IMR-90 (cell line): ENCODE measurements around the gene RANBP3. TPM values are rescaled to one million over a fixed set of nuclear protein-coding genes. Genes with fewer than 3 reads are reported as not detected.

Experiments
- ATAC-seq: fragments of 200-7000 bp; cut with Tn5 transposase; 2 replicates; pipeline ENCODE4 v1.9.1; 2020; ENCODE audit warnings: low read depth, mild to moderate bottlenecking, moderate library complexity
- BruUV-seq: library from RNA; stranded (reverse); fragments of 400-500 nt; replicated peaks from 2 replicates; lab custom pipeline; 2021; lab: Mats Ljungman, UMichigan
- CTCF ChIA-PET: fragments of 300-600 bp; formaldehyde crosslinking; extraction: SDS; loops from one replicate; lab custom pipeline; 2021; ENCODE audit warnings: antibody characterized with exemption; lab: Yijun Ruan, JAX
- POLR2A ChIA-PET: fragments of 300-600 bp; sonication (Branson Sonifier 250); formaldehyde crosslinking; loops from one replicate; lab custom pipeline; 2022; ENCODE audit warnings: antibody characterized with exemption; ENCODE audit not compliant: unreplicated experiment; lab: Charles Lee
- DNase-seq: peaks from one replicate; pipeline ENCODE4 v3.0.0; 2013
- H2AFZ ChIP-seq: replicated peaks from 2 replicates; pipeline ENCODE3; 2013; ENCODE audit warnings: low read length, mild to moderate bottlenecking; ENCODE audit not compliant: poor library complexity
- H2AK5ac ChIP-seq: 2 replicates; pipeline ENCODE4 v1.6.1; 2013; ENCODE audit warnings: low read depth, low read length, inconsistent platforms
- H2AK9ac ChIP-seq: replicated peaks from 2 replicates; pipeline ENCODE3; 2013; ENCODE audit warnings: mild to moderate bottlenecking, low read depth, low read length, moderate library complexity; ENCODE audit not compliant: poor library complexity
- H2BK120ac ChIP-seq: 2 replicates; pipeline ENCODE4 v1.6.1; 2013; ENCODE audit warnings: low read depth, low read length, inconsistent platforms
- H2BK15ac ChIP-seq: 3 replicates; pipeline ENCODE4 v1.6.1; 2013; ENCODE audit warnings: low read depth, low read length, inconsistent platforms
- H2BK20ac ChIP-seq: 2 replicates; pipeline ENCODE4 v1.6.1; 2013; ENCODE audit warnings: low read depth, mild to moderate bottlenecking, inconsistent platforms, low read length, moderate library complexity
- H2BK5ac ChIP-seq: 2 replicates; pipeline ENCODE4 v1.6.1; 2013; ENCODE audit warnings: mild to moderate bottlenecking, low read depth, low read length, inconsistent platforms; ENCODE audit not compliant: poor library complexity, severe bottlenecking
- H3K14ac ChIP-seq: replicated peaks from 2 replicates; pipeline ENCODE4 v1.6.1; 2013; ENCODE audit warnings: low read depth, low read length, inconsistent platforms
- H3K18ac ChIP-seq: 2 replicates; pipeline ENCODE4 v1.6.1; 2013; ENCODE audit warnings: low read depth, low read length, control low read depth
- H3K23ac ChIP-seq: 2 replicates; pipeline ENCODE4 v1.6.1; 2013; ENCODE audit warnings: low read depth, low read length, inconsistent platforms
- H3K27ac ChIP-seq: 2 replicates; pipeline ENCODE4 v1.5.1; 2013; ENCODE audit warnings: mild to moderate bottlenecking, control low read depth, low read length; ENCODE audit not compliant: insufficient read depth
- H3K27me3 ChIP-seq: 2 replicates; pipeline ENCODE4 v1.6.1; 2013; ENCODE audit warnings: low read length; ENCODE audit not compliant: control insufficient read depth, insufficient read depth
- H3K36me3 ChIP-seq: 2 replicates; pipeline ENCODE4 v1.6.1; 2013; ENCODE audit warnings: low read length, mixed read lengths; ENCODE audit not compliant: control insufficient read depth, insufficient read depth
- H3K4ac ChIP-seq: 2 replicates; pipeline ENCODE4 v1.6.1; 2013; ENCODE audit warnings: low read depth, low read length, inconsistent platforms
- H3K4me1 ChIP-seq: 2 replicates; pipeline ENCODE4 v1.6.1; 2013; ENCODE audit warnings: low read length, mixed read lengths; ENCODE audit not compliant: control insufficient read depth, insufficient read depth
- H3K4me2 ChIP-seq: 2 replicates; pipeline ENCODE4 v1.6.1; 2013; ENCODE audit warnings: low read depth, mild to moderate bottlenecking, control low read depth, low read length, moderate library complexity
- H3K4me3 ChIP-seq: 2 replicates; pipeline ENCODE4 v1.5.1; 2013; ENCODE audit warnings: low read depth, mild to moderate bottlenecking, control low read depth, low read length, moderate library complexity; ENCODE audit not compliant: insufficient read depth
- H3K56ac ChIP-seq: 2 replicates; pipeline ENCODE4 v1.6.1; 2013; ENCODE audit warnings: low read length, inconsistent platforms; ENCODE audit not compliant: insufficient read depth; ENCODE audit errors: extremely low read depth
- H3K79me1 ChIP-seq, 2 experiments: 2 replicates each; pipeline ENCODE4 v1.6.1; 2013; ENCODE audit warnings: low read length in 2 of 2, inconsistent platforms in 1 of 2, low read depth in 1 of 2
- H3K9ac ChIP-seq: 2 replicates; pipeline ENCODE4 v1.6.1; 2013; ENCODE audit warnings: low read depth, low read length, control low read depth
- H3K9me1 ChIP-seq: 2 replicates; pipeline ENCODE4 v1.6.1; 2013; ENCODE audit warnings: low read length, inconsistent platforms; ENCODE audit not compliant: insufficient read depth
- H3K9me3 ChIP-seq: 2 replicates; pipeline ENCODE4 v1.6.1; 2013; ENCODE audit warnings: low read length; ENCODE audit not compliant: control insufficient read depth, insufficient read depth
- H4K20me1 ChIP-seq: 2 replicates; pipeline ENCODE4 v1.6.1; 2013; ENCODE audit warnings: low read length, inconsistent platforms; ENCODE audit not compliant: insufficient read depth
- H4K5ac ChIP-seq: 2 replicates; pipeline ENCODE4 v1.6.1; 2013; ENCODE audit warnings: mild to moderate bottlenecking, low read depth, low read length, control low read depth
- H4K8ac ChIP-seq, 2 experiments: 2 replicates each; pipeline ENCODE4 v1.6.1; 2013; ENCODE audit warnings: low read depth in 2 of 2, low read length in 2 of 2, control low read depth in 1 of 2, inconsistent platforms in 1 of 2
- H4K91ac ChIP-seq: 2 replicates; pipeline ENCODE4 v1.6.1; 2013; ENCODE audit warnings: low read depth, low read length, inconsistent platforms; ENCODE audit not compliant: insufficient read depth
- CEBPB ChIP-seq: IDR thresholded peaks from 2 replicates; pipeline ENCODE4 v1.6.1; 2012; ENCODE audit warnings: low read depth, low read length, improper control_type of control experiment
- MAFK ChIP-seq: IDR thresholded peaks from 2 replicates; pipeline ENCODE4 v1.6.1; 2012; ENCODE audit warnings: low read depth, low read length, improper control_type of control experiment
- MXI1 ChIP-seq: IDR thresholded peaks from 2 replicates; pipeline ENCODE4 v1.6.1; 2012; ENCODE audit warnings: low read depth, mild to moderate bottlenecking, low read length, moderate library complexity, borderline replicate concordance
- NFE2L2 ChIP-seq: fragments of 150-350 bp; IDR thresholded peaks from 2 replicates; pipeline ENCODE4 v1.6.1; 2016; ENCODE audit warnings: low read depth, mild to moderate bottlenecking, low read length
- RAD21 ChIP-seq: IDR thresholded peaks from 2 replicates; pipeline ENCODE4 v1.6.1; 2012; ENCODE audit warnings: low read length, improper control_type of control experiment
- SMC3 ChIP-seq: fragments of 150-350 bp; IDR thresholded peaks from 2 replicates; pipeline ENCODE4 v1.6.1; 2016; ENCODE audit warnings: low read depth, mild to moderate bottlenecking, antibody characterized with exemption, low read length, moderate library complexity
- WGBS, 2 experiments: methylation state at CpG; one replicate each; pipeline versions ENCODE4 v1.1.5 to v1.1.7; 2013; ENCODE audit warnings: missing lambda C conversion rate in 2 of 2; ENCODE audit not compliant: insufficient read length in 1 of 2; ENCODE audit errors: extremely low coverage in 2 of 2; 5-methylcytosine and 5-hydroxymethylcytosine counted together
- dilution Hi-C: fragments of 300-500 bp; cut with HindIII; formaldehyde crosslinking; loops from one replicate; pipeline ENCODE4 v1.14.3; 2018; ENCODE audit warnings: low sequenced_read_pairs; ENCODE audit not compliant: unreplicated experiment
- in situ Hi-C: fragments of 300-500 bp; cut with MboI; formaldehyde crosslinking; loops from 3 replicates; pipeline ENCODE4 v1.14.3; 2019; ENCODE audit warnings: low sequenced_read_pairs, inconsistent platforms, mixed read lengths
- intact Hi-C: fragments of 100-400 bp; cut with micrococcal nuclease; formaldehyde crosslinking; loops from 2 replicates; pipeline ENCODE4 v1.10.0; 2022
- polyA plus RNA-seq, 3 experiments: library from polyadenylated mRNA; depleted of rRNA; stranded (reverse); fragments of >200 nt; gene quantifications; 2 replicates each; pipeline ENCODE4 v1.2.3, GENCODE V29; 2012; ENCODE audit warnings: low replicate concordance in 1 of 3
- total RNA-seq: library from RNA; depleted of rRNA; stranded (reverse); fragments of >200 nt; gene quantifications from 2 replicates; pipeline ENCODE4 v1.2.3, GENCODE V29; 2012
- TF ChIP-seq, protein P1 (sequence below): conservative IDR thresholded peaks from 2 replicates; pipeline ENCODE4 v1.5.1; 2012; ENCODE audit warnings: mild to moderate bottlenecking, low read depth, low read length, improper control_type of control experiment

The RANBP3 gene
- total and polyA plus RNA-seq, 2 of the 4 experiments (the other 2 are of a cell fraction), result 42.5 to 111 TPM

DNA sequence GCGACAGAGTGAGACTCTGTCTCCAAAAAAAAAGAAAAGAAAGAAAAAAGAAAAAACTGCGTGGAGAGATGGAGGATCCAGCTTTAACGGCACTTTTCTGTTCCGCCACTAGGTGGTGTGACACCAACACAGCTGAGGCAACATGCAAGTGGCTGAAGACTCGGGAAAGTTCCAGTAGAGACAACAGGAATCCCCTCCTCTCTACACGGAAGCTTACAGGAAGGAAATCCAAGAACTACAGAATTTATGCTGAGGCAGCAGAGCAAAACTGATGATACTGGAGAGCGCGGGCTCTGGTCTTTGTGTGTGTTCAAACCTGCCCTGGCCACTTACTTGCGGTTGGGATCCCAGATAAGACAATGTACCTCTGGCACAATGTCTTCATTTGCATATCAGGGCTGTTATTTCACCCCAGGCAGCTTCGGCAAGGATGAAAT is 9.9 kb downstream of the RANBP3 start:
- Histone ChIP-seq H4K8ac (peak overlapping the region in 1 of 2 experiments; percentile 81; a peak in 3 of 4 replicates), H2BK120ac (peak overlapping the region; percentile 75), H2AFZ (peak overlapping the region; percentile 39), H2BK5ac (peak overlapping the region; percentile 73), H3K36me3 (peaks cover 11% of the 10 kb centered on the region; the same call in 1 of the 2 replicates), H3K4ac (peak overlapping the region; percentile 82), H2BK20ac (peak overlapping the region; percentile 81), H2BK15ac (peak overlapping the region; percentile 9; the same call in 1 of the 3 replicates), H3K4me1 (peaks cover 41% of the 10 kb centered on the region), H4K20me1 (peaks cover 92% of the 10 kb centered on the region), H3K27ac (peak overlapping the region; percentile 99), H3K27me3 (no peaks in the 10 kb centered on the region), H3K9ac (peak overlapping the region; percentile 84), H3K9me3 (no peaks in the 10 kb centered on the region), H4K91ac (peak overlapping the region; percentile 86; the same call in 1 of the 2 replicates), H3K56ac (0 out of 2 replicates have a peak overlapping the region, but pooled peaks have one; percentile 53), H3K23ac (peak overlapping the region; percentile 36; the same call in 1 of the 2 replicates), H3K9me1 (peaks cover 55% of the 10 kb centered on the region), H4K5ac (peak overlapping the region; percentile 83; the same call in 1 of the 2 replicates), H3K79me1 (peaks cover 18 to 93% of the 10 kb centered on the region in 2 experiments), H3K4me3 (no peak overlapping the region), H3K18ac (peak overlapping the region; percentile 88; the same call in 1 of the 2 replicates), H2AK5ac (peak overlapping the region; percentile 84), H3K4me2 (no peak overlapping the region; the same call in 1 of the 2 replicates), H2AK9ac (peak overlapping the region; percentile 6), H3K14ac (peak overlapping the region; percentile 87)
- no TSS peak for BruUV-seq
- WGBS, 2 experiments, result 24% methylated on average over 3 of the region's 10 CpGs; no CpG with 5 or more reads in 1 of the 2 experiments
- peak; percentile 88 for DNase-seq
- intact Hi-C loops, result loop anchor here (10.0 kb wide), 1 partner anchor 163 kb away; the partner anchor contains the start of gene NRTN
- peak; percentile 70 for ATAC-seq
- dilution Hi-C loops, result no loop called here
- ChIA-PET CTCF (interaction anchor here (0.5 to 1.4 kb wide), 12 partner anchors 9 to 209 kb away, joined by 3 to 11 read pairs (median 4); no protein-coding TSS in a partner anchor), POLR2A (interaction anchor here (0.6 kb wide), 1 partner anchor 332 kb away, joined by 3 read pairs; no protein-coding TSS in a partner anchor)
- in situ Hi-C loops, result no loop called here
- TF ChIP-seq CEBPB (peak; percentile 37; the same call in 1 of the 2 replicates), SMC3 (peak; percentile 50), MXI1 (no peak), MAFK (peak; percentile 88), RAD21 (peak; percentile 65), NFE2L2 (no peak)
- TF ChIP-seq, protein P1, sequence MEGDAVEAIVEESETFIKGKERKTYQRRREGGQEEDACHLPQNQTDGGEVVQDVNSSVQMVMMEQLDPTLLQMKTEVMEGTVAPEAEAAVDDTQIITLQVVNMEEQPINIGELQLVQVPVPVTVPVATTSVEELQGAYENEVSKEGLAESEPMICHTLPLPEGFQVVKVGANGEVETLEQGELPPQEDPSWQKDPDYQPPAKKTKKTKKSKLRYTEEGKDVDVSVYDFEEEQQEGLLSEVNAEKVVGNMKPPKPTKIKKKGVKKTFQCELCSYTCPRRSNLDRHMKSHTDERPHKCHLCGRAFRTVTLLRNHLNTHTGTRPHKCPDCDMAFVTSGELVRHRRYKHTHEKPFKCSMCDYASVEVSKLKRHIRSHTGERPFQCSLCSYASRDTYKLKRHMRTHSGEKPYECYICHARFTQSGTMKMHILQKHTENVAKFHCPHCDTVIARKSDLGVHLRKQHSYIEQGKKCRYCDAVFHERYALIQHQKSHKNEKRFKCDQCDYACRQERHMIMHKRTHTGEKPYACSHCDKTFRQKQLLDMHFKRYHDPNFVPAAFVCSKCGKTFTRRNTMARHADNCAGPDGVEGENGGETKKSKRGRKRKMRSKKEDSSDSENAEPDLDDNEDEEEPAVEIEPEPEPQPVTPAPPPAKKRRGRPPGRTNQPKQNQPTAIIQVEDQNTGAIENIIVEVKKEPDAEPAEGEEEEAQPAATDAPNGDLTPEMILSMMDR, result peak; percentile 78
